ENCODE data around the gene LIME1. TPM values are rescaled to one million over a fixed set of nuclear protein-coding genes. Genes with fewer than 3 reads are reported as not detected.

Gene LIME1
- polyA plus RNA-seq, 1 donor from 2014 or later: 81.2 TPM

DNA sequence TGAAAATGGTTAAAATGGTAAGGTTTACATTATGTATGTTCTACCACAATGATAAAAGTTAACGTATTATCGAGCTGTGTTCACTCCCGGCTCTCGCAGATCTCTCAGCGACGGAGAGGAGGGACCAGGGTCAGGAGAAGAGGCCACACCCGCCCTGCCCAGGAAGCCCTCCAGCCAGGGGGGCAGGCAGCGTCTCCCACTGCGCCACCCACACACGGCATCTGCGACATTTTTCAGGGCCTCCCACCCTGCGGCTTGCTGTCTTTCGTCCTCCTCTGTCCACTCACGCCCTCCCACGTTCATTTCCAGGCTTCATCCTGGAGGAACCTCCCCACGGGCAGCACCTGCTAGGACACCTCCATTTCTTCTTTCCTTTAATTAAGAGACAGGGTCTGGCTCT lies 51.3 kb downstream of the LIME1 start:
- Mint-ChIP-seq H3K27ac (no peak overlapping the region), H3K27me3 (peaks cover 6% of the 10 kb centered on the region), H3K4me3 (no peak overlapping the region), H3K4me1 (peaks cover 0 to 4% (median 0%) of the 10 kb centered on the region in 3 donors), H3K36me3 (no peaks in the 10 kb centered on the region), H3K9me3 (no peaks in the 10 kb centered on the region)

Other genes with a start within 250 kb of the LIME1 start
- not detected for gene EEF1A2, start 237.6 kb upstream of the LIME1 start, polyA plus RNA-seq
- 198 TPM for gene PPDPF, start 215.9 kb upstream of the LIME1 start, polyA plus RNA-seq
- gene PTK6, start 199.3 kb upstream of the LIME1 start, polyA plus RNA-seq: 1.3 TPM
- 0.43 TPM for gene SRMS, start 188.9 kb upstream of the LIME1 start, polyA plus RNA-seq
- 2.5 TPM for gene FNDC11, start 182.5 kb upstream of the LIME1 start, polyA plus RNA-seq
- 7.9 TPM for gene HELZ2, start 162.4 kb upstream of the LIME1 start, polyA plus RNA-seq
- 10.6 TPM for gene GMEB2, start 109.6 kb upstream of the LIME1 start, polyA plus RNA-seq
- 2.7 TPM for gene STMN3, start 83.2 kb upstream of the LIME1 start, polyA plus RNA-seq
- gene RTEL1, start 78.4 kb upstream of the LIME1 start, polyA plus RNA-seq: 2.6 TPM
- gene TNFRSF6B, start 40.0 kb upstream of the LIME1 start, polyA plus RNA-seq: not detected
- 64.3 TPM for gene ARFRP1, start 28.7 kb upstream of the LIME1 start, polyA plus RNA-seq
- gene ZGPAT, start 28.6 kb upstream of the LIME1 start, polyA plus RNA-seq: 59.4 TPM
- 2.0 TPM for gene SLC2A4RG, start 3.1 kb downstream of the LIME1 start, polyA plus RNA-seq
- gene ZBTB46, start 94.6 kb downstream of the LIME1 start, polyA plus RNA-seq: 0.04 TPM
- 0.19 TPM for gene ABHD16B, start 124.8 kb downstream of the LIME1 start, polyA plus RNA-seq
- gene TPD52L2, start 128.6 kb downstream of the LIME1 start, polyA plus RNA-seq: 80.4 TPM
- 5.2 TPM for gene DNAJC5, start 158.5 kb downstream of the LIME1 start, polyA plus RNA-seq
- gene UCKL1, start 219.8 kb downstream of the LIME1 start, polyA plus RNA-seq: 67.9 TPM
- gene ZNF512B, start 233.3 kb downstream of the LIME1 start, polyA plus RNA-seq: 0.30 TPM
- 9.5 TPM for gene SAMD10, start 243.0 kb downstream of the LIME1 start, polyA plus RNA-seq
- 106 TPM for gene PRPF6, start 244.5 kb downstream of the LIME1 start, polyA plus RNA-seq